ENCODE measurements around the gene COP1. TPM values are rescaled to one million over a fixed set of nuclear protein-coding genes. Genes with fewer than 3 reads are reported as not detected.

The COP1 gene
- polyA plus RNA-seq (2013, experiment 1 of 2), result 25.8 TPM
- 24.7 TPM for polyA plus RNA-seq (2013, experiment 2 of 2)

DNA sequence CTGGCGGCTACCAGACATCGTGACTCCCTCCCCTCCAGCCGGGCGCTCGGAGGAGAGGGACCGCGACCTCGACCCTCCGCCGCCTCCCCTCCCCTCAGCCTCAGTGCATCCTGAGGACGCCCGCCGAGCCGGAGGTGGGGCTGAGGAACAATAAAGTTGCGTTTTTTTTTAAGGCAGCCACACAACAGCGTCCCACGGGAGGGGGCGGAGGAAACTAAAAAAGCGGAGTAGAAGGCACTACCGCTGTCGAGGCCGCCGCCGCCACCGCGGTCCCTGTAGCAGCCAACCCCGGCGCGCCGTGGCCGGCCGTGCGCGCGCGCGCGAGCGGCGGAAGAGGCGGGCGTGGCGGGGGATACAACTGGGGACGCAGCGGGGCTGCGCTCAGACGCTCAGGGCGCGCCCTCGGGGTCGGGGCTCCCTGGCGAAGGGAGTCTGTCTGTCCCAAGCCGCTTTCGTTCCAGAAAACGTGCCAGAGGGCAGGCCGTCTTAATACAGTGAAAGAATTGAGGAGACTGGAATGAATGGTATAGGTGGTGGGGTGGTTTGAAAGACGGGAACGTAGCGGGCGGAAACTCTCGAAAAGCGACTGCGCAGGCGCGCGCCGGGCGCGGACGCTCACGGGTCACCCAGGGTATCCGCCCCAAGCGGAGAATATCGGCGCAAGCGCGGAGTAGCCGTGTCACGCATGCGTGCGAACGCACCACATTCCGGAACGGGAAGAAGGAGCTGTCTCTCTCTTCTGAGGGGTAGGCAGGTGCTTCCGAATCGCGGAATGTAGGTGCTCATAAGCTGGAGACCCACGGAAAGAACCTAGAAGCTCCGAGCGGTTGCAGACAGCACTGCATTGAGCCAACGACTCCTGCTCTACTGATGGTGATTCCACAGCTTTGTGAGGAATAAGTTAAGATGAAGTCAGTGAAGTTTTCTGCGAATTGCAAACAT is at the start of gene COP1:
Gene COP1, minus strand, starts transcription at position 326 of the 942 bp plus-strand sequence. Its CDS starts 308 bp downstream, at position 18.
- no peaks in the 10 kb centered on the region for H3K36me3 ChIP-seq (ENCODE audit: control insufficient read depth, insufficient read depth, low read length)
- peak within 1 kb of the TSS; percentile 94 for H3K9ac ChIP-seq (ENCODE audit: low read length)
- H3K4me1 ChIP-seq (ENCODE audit: control insufficient read depth, low read depth, low read length), result no peaks in the 10 kb centered on the region
- H2BK15ac ChIP-seq (replicated peaks; ENCODE audit: low read depth), result no peak within 1 kb of the TSS
- H3K27me3 ChIP-seq (ENCODE audit: insufficient read depth, low read length, poor library complexity), result no peaks in the 10 kb centered on the region
- H2BK120ac ChIP-seq (ENCODE audit: low read depth, low read length), result no peak within 1 kb of the TSS
- peak within 1 kb of the TSS; percentile 91 for H4K8ac ChIP-seq (ENCODE audit: low read depth, low read length)
- H3K27ac ChIP-seq (ENCODE audit: low read depth, low read length), result peak within 1 kb of the TSS; percentile 96
- H3K4me3 ChIP-seq (ENCODE audit: low read length), result peak within 1 kb of the TSS; percentile 85
- H2AK5ac ChIP-seq (ENCODE audit: low read length), result no peak within 1 kb of the TSS
- peaks cover 33% of the 10 kb centered on the region for H3K79me2 ChIP-seq (ENCODE audit: control insufficient read depth, insufficient read depth, low read length)
- peak; percentile 98 for DNase-seq
- H3K56ac ChIP-seq (ENCODE audit: low read length), result peak within 1 kb of the TSS; percentile 99
- peak within 1 kb of the TSS; percentile 86 for H3K4me2 ChIP-seq (ENCODE audit: low read length)
- no peak within 1 kb of the TSS for H4K5ac ChIP-seq (ENCODE audit: low read length)
- H3K23ac ChIP-seq (ENCODE audit: low read length), result peak within 1 kb of the TSS; percentile 80
- H2BK5ac ChIP-seq (ENCODE audit: low read length), result peak within 1 kb of the TSS; percentile 94
- H3K79me1 ChIP-seq (ENCODE audit: low read length), result peaks cover 3% of the 10 kb centered on the region
- H3K4ac ChIP-seq (ENCODE audit: low read depth, low read length), result peak within 1 kb of the TSS; percentile 73
- peak within 1 kb of the TSS; percentile 71 for H3K18ac ChIP-seq (ENCODE audit: low read length)
- no CpG with 5 or more reads among the region's 92 CpGs for WGBS (ENCODE audit: extremely low coverage, insufficient coverage, low lambda C conversion rate)

- no peak overlapping the region for H2BK15ac ChIP-seq (replicated peaks; ENCODE audit: low read depth)
- no peaks in the 10 kb centered on the region for H3K36me3 ChIP-seq (ENCODE audit: control insufficient read depth, insufficient read depth, low read length)
- WGBS (ENCODE audit: extremely low coverage, insufficient coverage, low lambda C conversion rate), result no CpG with 5 or more reads among the region's 4 CpGs
- no peak overlapping the region for H2AK5ac ChIP-seq (ENCODE audit: low read length)
- no peak overlapping the region for H2BK120ac ChIP-seq (ENCODE audit: low read depth, low read length)
- no peak overlapping the region for H3K4ac ChIP-seq (ENCODE audit: low read depth, low read length)
- H3K4me2 ChIP-seq (ENCODE audit: low read length), result no peak overlapping the region
- H4K8ac ChIP-seq (ENCODE audit: low read depth, low read length), result no peak overlapping the region
- H3K27me3 ChIP-seq (ENCODE audit: insufficient read depth, low read length, poor library complexity), result no peaks in the 10 kb centered on the region
- H3K79me2 ChIP-seq (ENCODE audit: control insufficient read depth, insufficient read depth, low read length), result no peaks in the 10 kb centered on the region
- H3K79me1 ChIP-seq (ENCODE audit: low read length), result no peaks in the 10 kb centered on the region
- no peak overlapping the region for H3K9ac ChIP-seq (ENCODE audit: low read length)
- H4K5ac ChIP-seq (ENCODE audit: low read length), result no peak overlapping the region
- H3K4me1 ChIP-seq (ENCODE audit: control insufficient read depth, low read depth, low read length), result no peaks in the 10 kb centered on the region
- H3K27ac ChIP-seq (ENCODE audit: low read depth, low read length), result no peak overlapping the region
- no peak overlapping the region for H3K23ac ChIP-seq (ENCODE audit: low read length)
- no peak overlapping the region for H3K4me3 ChIP-seq (ENCODE audit: low read length)
- H2BK5ac ChIP-seq (ENCODE audit: low read length), result no peak overlapping the region
- no peak overlapping the region for H3K18ac ChIP-seq (ENCODE audit: low read length)
- DNase-seq, result no peak
- no peak overlapping the region for H3K56ac ChIP-seq (ENCODE audit: low read length)
These were observed 45.1 kb upstream of the COP1 start for GRCh38 chr1:176252191-176252590.

- Histone ChIP-seq H2BK5ac (ENCODE audit: low read length) (no peak overlapping the region), H3K18ac (ENCODE audit: low read length) (no peak overlapping the region), H3K4me2 (ENCODE audit: low read length) (no peak overlapping the region), H2BK15ac (replicated peaks; ENCODE audit: low read depth) (no peak overlapping the region), H3K4ac (ENCODE audit: low read depth, low read length) (no peak overlapping the region), H3K23ac (ENCODE audit: low read length) (no peak overlapping the region), H3K36me3 (ENCODE audit: control insufficient read depth, insufficient read depth, low read length) (no peaks in the 10 kb centered on the region), H2BK120ac (ENCODE audit: low read depth, low read length) (no peak overlapping the region), H3K4me1 (ENCODE audit: control insufficient read depth, low read depth, low read length) (no peaks in the 10 kb centered on the region), H3K79me2 (ENCODE audit: control insufficient read depth, insufficient read depth, low read length) (no peaks in the 10 kb centered on the region), H4K5ac (ENCODE audit: low read length) (no peak overlapping the region), H3K9ac (ENCODE audit: low read length) (no peak overlapping the region), H3K4me3 (ENCODE audit: low read length) (no peak overlapping the region), H3K79me1 (ENCODE audit: low read length) (no peaks in the 10 kb centered on the region), H4K8ac (ENCODE audit: low read depth, low read length) (no peak overlapping the region), H3K56ac (ENCODE audit: low read length) (no peak overlapping the region), H2AK5ac (ENCODE audit: low read length) (no peak overlapping the region), H3K27ac (ENCODE audit: low read depth, low read length) (no peak overlapping the region), H3K27me3 (ENCODE audit: insufficient read depth, low read length, poor library complexity) (no peaks in the 10 kb centered on the region)
- WGBS (ENCODE audit: extremely low coverage, insufficient coverage, low lambda C conversion rate), result no CpG with 5 or more reads among the region's 2 CpGs
- no peak for DNase-seq
These were observed 37.8 kb upstream of the COP1 start for GRCh38 chr1:176244851-176245250.

GRCh38 chr1:176243746-176244145 is 36.7 kb upstream of the COP1 start:
- Histone ChIP-seq H3K9ac (ENCODE audit: low read length) (no peak overlapping the region), H2BK5ac (ENCODE audit: low read length) (no peak overlapping the region), H3K4me1 (ENCODE audit: control insufficient read depth, low read depth, low read length) (no peaks in the 10 kb centered on the region), H3K4me2 (ENCODE audit: low read length) (no peak overlapping the region), H3K56ac (ENCODE audit: low read length) (no peak overlapping the region), H3K36me3 (ENCODE audit: control insufficient read depth, insufficient read depth, low read length) (no peaks in the 10 kb centered on the region), H3K18ac (ENCODE audit: low read length) (peak overlapping the region; percentile 75), H2BK15ac (replicated peaks; ENCODE audit: low read depth) (no peak overlapping the region), H4K5ac (ENCODE audit: low read length) (no peak overlapping the region), H3K27ac (ENCODE audit: low read depth, low read length) (no peak overlapping the region), H2AK5ac (ENCODE audit: low read length) (no peak overlapping the region), H3K79me1 (ENCODE audit: low read length) (no peaks in the 10 kb centered on the region), H4K8ac (ENCODE audit: low read depth, low read length) (no peak overlapping the region), H3K27me3 (ENCODE audit: insufficient read depth, low read length, poor library complexity) (no peaks in the 10 kb centered on the region), H2BK120ac (ENCODE audit: low read depth, low read length) (no peak overlapping the region), H3K23ac (ENCODE audit: low read length) (no peak overlapping the region), H3K4ac (ENCODE audit: low read depth, low read length) (no peak overlapping the region), H3K79me2 (ENCODE audit: control insufficient read depth, insufficient read depth, low read length) (no peaks in the 10 kb centered on the region), H3K4me3 (ENCODE audit: low read length) (no peak overlapping the region)
- whole genome bisulfite sequencing (ENCODE audit: extremely low coverage, insufficient coverage, low lambda C conversion rate), result no CpG with 5 or more reads among the region's 2 CpGs
- no peak for DNase-seq

DNA sequence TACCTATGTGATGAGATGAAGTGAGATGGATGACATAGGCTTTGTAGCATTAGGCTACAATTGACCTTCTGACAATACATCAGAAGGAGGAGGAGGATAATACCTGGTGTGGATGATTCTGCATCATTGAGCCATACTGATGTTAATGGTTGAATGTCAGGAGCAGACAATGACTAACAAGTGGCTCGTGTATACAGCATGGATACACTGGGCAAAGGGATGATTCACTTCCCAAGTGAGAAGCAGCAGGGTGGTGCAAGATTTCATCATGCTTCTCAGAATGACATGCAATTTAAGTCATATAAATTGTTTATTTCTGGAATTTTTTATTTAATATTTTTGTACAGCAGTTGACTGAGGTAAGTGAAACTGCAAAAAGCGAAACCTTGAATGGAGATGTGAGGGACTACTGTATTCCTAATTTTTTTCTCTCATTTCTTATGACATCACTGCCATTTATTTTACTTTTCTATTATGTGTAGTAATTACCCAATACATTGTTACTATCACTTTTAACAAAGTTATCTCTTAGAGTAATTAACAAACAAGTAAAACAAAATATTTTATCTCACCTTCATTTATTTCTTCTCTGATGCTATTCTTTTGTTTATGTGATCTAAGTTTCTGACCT is 34.4 kb upstream of the COP1 start:
- Histone ChIP-seq H3K23ac (ENCODE audit: low read length) (no peak overlapping the region), H2BK5ac (ENCODE audit: low read length) (no peak overlapping the region), H4K8ac (ENCODE audit: low read depth, low read length) (no peak overlapping the region), H2BK15ac (replicated peaks; ENCODE audit: low read depth) (no peak overlapping the region), H3K79me1 (ENCODE audit: low read length) (no peaks in the 10 kb centered on the region), H3K4me2 (ENCODE audit: low read length) (no peak overlapping the region), H3K36me3 (ENCODE audit: control insufficient read depth, insufficient read depth, low read length) (no peaks in the 10 kb centered on the region), H3K27me3 (ENCODE audit: insufficient read depth, low read length, poor library complexity) (no peaks in the 10 kb centered on the region), H3K4me3 (ENCODE audit: low read length) (no peak overlapping the region), H2AK5ac (ENCODE audit: low read length) (no peak overlapping the region), H4K5ac (ENCODE audit: low read length) (no peak overlapping the region), H3K56ac (ENCODE audit: low read length) (no peak overlapping the region), H3K79me2 (ENCODE audit: control insufficient read depth, insufficient read depth, low read length) (no peaks in the 10 kb centered on the region), H3K18ac (ENCODE audit: low read length) (no peak overlapping the region), H3K27ac (ENCODE audit: low read depth, low read length) (no peak overlapping the region), H3K4ac (ENCODE audit: low read depth, low read length) (no peak overlapping the region), H3K9ac (ENCODE audit: low read length) (no peak overlapping the region), H3K4me1 (ENCODE audit: control insufficient read depth, low read depth, low read length) (no peaks in the 10 kb centered on the region), H2BK120ac (ENCODE audit: low read depth, low read length) (no peak overlapping the region)
- WGBS (ENCODE audit: extremely low coverage, insufficient coverage, low lambda C conversion rate), result no CpG with 5 or more reads among the region's 2 CpGs
- DNase-seq, result peak; percentile 88
